HFFc6 (cell line): ENCODE measurements around the gene GATAD2A. TPM values are rescaled to one million over a fixed set of nuclear protein-coding genes. Genes with fewer than 3 reads are reported as not detected.

Experiments
- DNase-seq: peaks from one replicate; pipeline ENCODE4 v3.0.0-alpha.2; 2018
- H3K27ac Mint-ChIP-seq: 2 replicates; pipeline ENCODE4 v1.8.0; 2020; ENCODE audit warnings: mild to moderate bottlenecking, mixed read lengths
- H3K27me3 Mint-ChIP-seq: 2 replicates; pipeline ENCODE4 v1.8.0; 2021; ENCODE audit warnings: mild to moderate bottlenecking, moderate library complexity, mixed read lengths; ENCODE audit not compliant: insufficient read depth
- H3K36me3 Mint-ChIP-seq: 2 replicates; pipeline ENCODE4 v1.8.0; 2021; ENCODE audit warnings: low read depth, mixed read lengths
- H3K4me1 Mint-ChIP-seq: 2 replicates; pipeline ENCODE4 v1.8.0; 2020; ENCODE audit warnings: low read depth, mixed read lengths
- H3K4me3 Mint-ChIP-seq: 2 replicates; pipeline ENCODE4 v1.8.0; 2020; ENCODE audit warnings: mild to moderate bottlenecking, moderate library complexity, mixed read lengths
- H3K9me3 Mint-ChIP-seq: 2 replicates; pipeline ENCODE4 v1.8.0; 2020; ENCODE audit warnings: mild to moderate bottlenecking, mixed read lengths
- CTCF ChIP-seq: fragments of 200-600 bp; sonication (generic); IDR thresholded peaks from 2 replicates; pipeline ENCODE4 v1.5.0; 2021; ENCODE audit warnings: antibody characterized with exemption, mild to moderate bottlenecking
- total RNA-seq, 6 experiments: library from RNA; stranded (reverse); fragmentation: NEBNext Ultra II Directional; extraction: Animal tissue kit (Norgen Biotek cat#: 25700); gene quantifications; 2 replicates in 1 of 6; 3 replicates in 5 of 6; pipeline ENCODE4 v1.2.3, GENCODE V29; 2021

Gene GATAD2A
- total RNA-seq, 6 experiments from 2014 or later, result 107 to 123 (median 112) TPM

GRCh38 chr19:19541616-19542015 lies 136.1 kb downstream of the GATAD2A start:
- no peak for DNase-seq
- H3K4me1 Mint-ChIP-seq, result no peaks in the 10 kb centered on the region
- no peaks in the 10 kb centered on the region for H3K9me3 Mint-ChIP-seq
- no peaks in the 10 kb centered on the region for H3K36me3 Mint-ChIP-seq
- H3K4me3 Mint-ChIP-seq, result no peak overlapping the region
- H3K27me3 Mint-ChIP-seq, result peaks cover 7% of the 10 kb centered on the region
- no peak for TF ChIP-seq CTCF
- no peak overlapping the region for H3K27ac Mint-ChIP-seq

GRCh38 chr19:19542507-19542906 lies 137.0 kb downstream of the GATAD2A start:
- Mint-ChIP-seq H3K27me3 (peaks cover 7% of the 10 kb centered on the region), H3K36me3 (no peaks in the 10 kb centered on the region), H3K4me3 (no peak overlapping the region), H3K4me1 (no peaks in the 10 kb centered on the region), H3K9me3 (no peaks in the 10 kb centered on the region), H3K27ac (no peak overlapping the region)
- TF ChIP-seq CTCF, result no peak
- no peak for DNase-seq

DNA sequence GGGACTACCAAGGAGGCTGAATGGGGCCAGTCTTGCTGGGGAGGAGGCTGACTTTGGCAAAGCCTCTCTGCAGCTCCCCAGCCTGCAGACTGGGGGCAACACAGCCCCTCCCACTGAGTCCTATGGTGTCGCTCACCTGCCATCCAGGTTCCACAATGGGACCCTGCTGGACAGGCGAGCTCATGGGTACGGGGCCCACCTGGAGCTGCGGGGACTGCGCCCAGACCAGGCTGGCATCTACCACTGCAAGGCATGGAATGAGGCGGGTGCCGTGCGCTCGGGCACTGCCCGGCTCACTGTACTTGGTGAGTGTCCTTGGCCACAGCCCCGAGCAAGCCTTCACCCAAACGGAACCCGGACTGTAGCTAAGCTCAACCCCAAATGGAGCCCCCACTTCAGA lies 137.6 kb downstream of the GATAD2A start:
- no peak overlapping the region for H3K4me3 Mint-ChIP-seq
- no peaks in the 10 kb centered on the region for H3K4me1 Mint-ChIP-seq
- H3K36me3 Mint-ChIP-seq, result no peaks in the 10 kb centered on the region
- DNase-seq, result no peak
- peaks cover 7% of the 10 kb centered on the region for H3K27me3 Mint-ChIP-seq
- TF ChIP-seq CTCF, result no peak
- H3K27ac Mint-ChIP-seq, result no peak overlapping the region
- H3K9me3 Mint-ChIP-seq, result no peaks in the 10 kb centered on the region

- no peaks in the 10 kb centered on the region for H3K4me1 Mint-ChIP-seq
- H3K27ac Mint-ChIP-seq, result no peak overlapping the region
- H3K9me3 Mint-ChIP-seq, result no peaks in the 10 kb centered on the region
- H3K4me3 Mint-ChIP-seq, result no peak overlapping the region
- DNase-seq, result no peak
- H3K27me3 Mint-ChIP-seq, result peaks cover 7% of the 10 kb centered on the region
- TF ChIP-seq CTCF, result no peak
- no peaks in the 10 kb centered on the region for H3K36me3 Mint-ChIP-seq
Observed at GRCh38 chr19:19543640-19544039, 138.2 kb downstream of the GATAD2A start.

GRCh38 chr19:19544257-19544953 lies 138.9 kb downstream of the GATAD2A start:
- Mint-ChIP-seq H3K36me3 (no peaks in the 10 kb centered on the region), H3K4me3 (no peak overlapping the region), H3K27ac (no peak overlapping the region), H3K9me3 (no peaks in the 10 kb centered on the region), H3K27me3 (no peaks in the 10 kb centered on the region; the same call in none of the 2 replicates), H3K4me1 (no peaks in the 10 kb centered on the region)
- TF ChIP-seq CTCF, result no peak
- DNase-seq, result no peak
